HepG2 (cell line): ENCODE data around the gene OR9A4. TPM values are rescaled to one million over a fixed set of nuclear protein-coding genes. Genes with fewer than 3 reads are reported as not detected.

Experiments used
- KIAA2018 ChIP-seq: sonication (generic); formaldehyde crosslinking; IDR thresholded peaks from 2 replicates; pipeline ENCODE4 v1.5.0; 2020; ENCODE audit warnings: mild to moderate bottlenecking, missing genetic modification reagents, borderline replicate concordance
- XBP1 ChIP-seq: sonication (generic); formaldehyde crosslinking; IDR thresholded peaks from 2 replicates; pipeline ENCODE4 v1.5.0; 2020; ENCODE audit warnings: missing genetic modification reagents
- ZFP82 ChIP-seq: sonication (generic); formaldehyde crosslinking; IDR thresholded peaks from 2 replicates; pipeline ENCODE4 v1.5.1; 2020; ENCODE audit warnings: mild to moderate bottlenecking, missing genetic modification reagents, borderline replicate concordance
- ZNF652 ChIP-seq: IDR thresholded peaks from 2 replicates; pipeline ENCODE4 v1.6.1; 2016; ENCODE audit warnings: low read depth, borderline replicate concordance
- polyA plus RNA-seq, 8 experiments: library from polyadenylated mRNA; depleted of rRNA in 3 of 8; stranded (reverse) in 7 of 8; unstranded in 1 of 8; fragments of >200 nt; fragmentation: Illumina TruSeq in 4 of 8; extraction: Trizol in 4 of 8; gene quantifications; 2 replicates each; pipeline versions ENCODE4 v1.2.1 to v1.2.3, GENCODE V29; 2011 to 2016; ENCODE audit warnings: low read depth in 4 of 8, missing spikeins in 1 of 8, mixed read lengths in 1 of 8; ENCODE audit not compliant: insufficient read depth in 1 of 8
- total RNA-seq, 5 experiments: library from RNA; depleted of rRNA; stranded (reverse); fragments of >200 nt; fragmentation: Illumina TruSeq; extraction: Trizol; gene quantifications; 2 replicates each; pipeline ENCODE4 v1.2.3, GENCODE V29; 2016; ENCODE audit warnings: low read depth in 1 of 5
- TF ChIP-seq, protein P1 (sequence below): sonication (generic); formaldehyde crosslinking; IDR thresholded peaks from 2 replicates; pipeline ENCODE4 v1.5.0; 2020; ENCODE audit warnings: missing genetic modification reagents

Gene OR9A4
- total and polyA plus RNA-seq, 2 of the 13 experiments (the other 11 are each of a cell fraction or from before 2014, with no cell fraction given) = not detected

DNA sequence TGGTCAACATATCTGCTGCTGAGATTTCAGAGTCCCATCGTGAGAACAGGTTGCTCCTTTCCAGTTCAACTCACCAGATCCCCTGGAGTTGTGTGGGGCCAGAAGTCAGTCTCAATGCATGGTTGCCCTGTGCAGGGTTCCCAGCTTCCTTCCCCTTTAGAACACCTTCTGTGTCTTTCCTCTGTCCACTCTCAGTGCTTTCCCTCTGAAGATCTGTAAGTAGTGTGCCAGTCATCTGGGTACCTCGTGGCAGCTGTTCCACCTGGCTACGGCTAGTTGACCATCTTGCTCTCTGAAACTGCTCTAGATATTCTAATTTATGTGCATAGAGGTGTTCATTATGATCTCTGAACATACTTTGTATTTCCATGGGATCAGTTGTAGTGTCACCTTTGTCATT lies 38.8 kb upstream of the OR9A4 start (continued):
- no peak for TF ChIP-seq KIAA2018
- TF ChIP-seq ZNF652 (CRISPR knock-in tag) = no peak
- TF ChIP-seq ZFP82 (CRISPR knock-in tag) = no peak
- no peak for TF ChIP-seq XBP1
- TF ChIP-seq, protein P1, sequence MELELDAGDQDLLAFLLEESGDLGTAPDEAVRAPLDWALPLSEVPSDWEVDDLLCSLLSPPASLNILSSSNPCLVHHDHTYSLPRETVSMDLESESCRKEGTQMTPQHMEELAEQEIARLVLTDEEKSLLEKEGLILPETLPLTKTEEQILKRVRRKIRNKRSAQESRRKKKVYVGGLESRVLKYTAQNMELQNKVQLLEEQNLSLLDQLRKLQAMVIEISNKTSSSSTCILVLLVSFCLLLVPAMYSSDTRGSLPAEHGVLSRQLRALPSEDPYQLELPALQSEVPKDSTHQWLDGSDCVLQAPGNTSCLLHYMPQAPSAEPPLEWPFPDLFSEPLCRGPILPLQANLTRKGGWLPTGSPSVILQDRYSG (CRISPR knock-in tag) = no peak
